Caki2 (cell line): ENCODE measurements around the gene SCRT2. TPM values are rescaled to one million over a fixed set of nuclear protein-coding genes. Genes with fewer than 3 reads are reported as not detected.
"Not testable (repeated sequence)": the region's sequence is repeated elsewhere in the genome, so short reads cannot be mapped to it uniquely, and the experiment has no call there.

ENCODE experiments used
- DNase-seq: peaks from one replicate; pipeline ENCODE4 v3.0.0-alpha.2; 2015; ENCODE audit warnings: low read depth
- in situ Hi-C: cut with HindIII; loops from 2 replicates; pipeline ENCODE4 v1.10.0; 2016; ENCODE audit warnings: low sequenced_read_pairs, low pct_unique_long_range_greater_than_20kb, mixed read lengths
- total RNA-seq: library from RNA; depleted of rRNA; stranded (reverse); fragments of >200 nt; shearing (Covaris generic); gene quantifications from 2 replicates; pipeline ENCODE4 v1.2.3, GENCODE V29; 2014; ENCODE audit warnings: low replicate concordance

The SCRT2 gene
- total RNA-seq, 1 experiment from 2014 or later, result not detected

DNA sequence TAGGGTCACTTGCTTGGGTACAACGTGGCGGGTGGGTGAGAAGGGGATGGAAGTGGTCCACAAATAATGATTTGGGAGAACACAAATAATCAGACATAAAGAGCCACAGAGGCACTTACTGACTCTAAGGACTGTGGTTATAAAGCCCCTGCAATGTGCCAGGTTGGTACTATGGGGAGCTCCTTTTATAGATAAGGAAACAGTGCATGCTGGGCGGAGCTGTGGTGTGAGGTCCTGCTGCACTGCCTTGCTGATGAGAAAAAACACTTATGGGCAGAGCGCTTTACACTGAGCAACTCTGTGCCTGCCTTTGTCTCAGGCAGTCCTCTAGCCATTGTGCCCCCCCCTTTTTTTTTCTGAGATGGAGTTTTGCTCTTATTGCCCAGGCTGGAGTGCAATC, 29.1 kb upstream of the SCRT2 start:
- in situ Hi-C loops, result no loop called here
- no peak for DNase-seq

DNA sequence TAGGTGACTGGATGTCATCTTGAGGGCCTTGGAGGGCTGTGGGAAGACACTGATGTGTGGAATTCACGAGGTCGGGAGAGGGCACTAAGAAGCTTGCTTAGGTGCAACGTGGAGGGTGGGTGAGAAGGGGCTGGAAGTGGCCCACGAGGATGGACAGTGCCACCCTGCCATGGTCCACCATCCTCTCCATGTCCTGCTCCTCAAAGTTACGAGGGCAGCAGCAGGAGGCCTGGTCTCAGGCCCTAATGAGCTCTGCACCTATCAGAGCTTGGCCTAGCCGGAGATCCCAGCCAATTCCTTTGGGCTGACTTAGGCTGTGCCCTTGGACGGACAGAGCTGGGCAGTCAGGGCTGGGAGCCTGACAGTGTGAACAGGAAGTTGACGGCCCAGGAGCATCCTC, 27.8 kb upstream of the SCRT2 start:
- no peak for DNase-seq
- in situ Hi-C loops, result no loop called here

- in situ Hi-C loops, result no loop called here
- DNase-seq, result no peak
These were observed 27.4 kb upstream of the SCRT2 start for GRCh38 chr20:703006-703405.

DNA sequence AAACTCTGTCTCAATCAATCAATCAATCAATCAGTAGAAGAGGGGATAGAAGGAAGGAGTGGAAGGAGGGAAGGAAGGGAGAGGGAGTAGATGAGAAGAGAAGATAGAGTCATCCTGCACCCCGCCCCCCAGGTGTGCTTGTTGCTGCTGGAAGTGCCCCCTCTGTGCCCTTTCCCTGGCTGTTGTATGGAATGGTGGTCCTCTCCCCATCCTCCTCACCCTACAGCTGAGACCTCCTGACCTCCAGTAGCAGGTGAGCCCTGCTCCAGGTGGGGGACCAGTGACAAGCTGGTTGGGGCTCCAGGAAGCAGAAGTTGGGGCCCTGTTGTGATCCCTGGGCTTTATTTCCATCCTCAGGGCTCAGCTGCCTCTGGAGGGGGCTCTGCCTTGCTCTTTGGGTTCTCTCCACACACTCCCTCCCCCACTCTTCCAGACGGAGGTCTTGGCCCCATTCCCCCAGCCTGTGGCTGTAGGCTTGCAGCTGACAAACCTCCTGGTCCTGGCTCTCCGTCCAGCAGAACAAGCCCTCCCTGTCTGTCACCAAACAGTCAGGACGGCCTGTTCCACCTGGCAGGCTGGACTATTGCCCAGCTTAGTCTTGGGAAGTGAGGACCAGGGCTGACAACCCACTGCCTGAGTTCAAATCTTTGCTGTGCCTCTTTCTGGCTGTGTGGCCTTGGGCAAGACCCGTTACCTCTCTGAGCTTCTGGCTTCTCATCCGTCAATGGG, 26.0 kb upstream of the SCRT2 start:
- in situ Hi-C loops, result no loop called here
- no peak for DNase-seq

GRCh38 chr20:699811-700338, 24.3 kb upstream of the SCRT2 start:
- DNase-seq, result no peak
- in situ Hi-C loops, result no loop called here

- in situ Hi-C loops, result no loop called here
- DNase-seq, result no peak
These were observed 23.7 kb upstream of the SCRT2 start for GRCh38 chr20:699342-699741.

GRCh38 chr20:698276-698675, 22.7 kb upstream of the SCRT2 start:
- DNase-seq, result no peak
- in situ Hi-C loops, result no loop called here

- DNase-seq, result no peak
- in situ Hi-C loops, result no loop called here
These were observed 22.2 kb upstream of the SCRT2 start for GRCh38 chr20:697826-698225.

DNA sequence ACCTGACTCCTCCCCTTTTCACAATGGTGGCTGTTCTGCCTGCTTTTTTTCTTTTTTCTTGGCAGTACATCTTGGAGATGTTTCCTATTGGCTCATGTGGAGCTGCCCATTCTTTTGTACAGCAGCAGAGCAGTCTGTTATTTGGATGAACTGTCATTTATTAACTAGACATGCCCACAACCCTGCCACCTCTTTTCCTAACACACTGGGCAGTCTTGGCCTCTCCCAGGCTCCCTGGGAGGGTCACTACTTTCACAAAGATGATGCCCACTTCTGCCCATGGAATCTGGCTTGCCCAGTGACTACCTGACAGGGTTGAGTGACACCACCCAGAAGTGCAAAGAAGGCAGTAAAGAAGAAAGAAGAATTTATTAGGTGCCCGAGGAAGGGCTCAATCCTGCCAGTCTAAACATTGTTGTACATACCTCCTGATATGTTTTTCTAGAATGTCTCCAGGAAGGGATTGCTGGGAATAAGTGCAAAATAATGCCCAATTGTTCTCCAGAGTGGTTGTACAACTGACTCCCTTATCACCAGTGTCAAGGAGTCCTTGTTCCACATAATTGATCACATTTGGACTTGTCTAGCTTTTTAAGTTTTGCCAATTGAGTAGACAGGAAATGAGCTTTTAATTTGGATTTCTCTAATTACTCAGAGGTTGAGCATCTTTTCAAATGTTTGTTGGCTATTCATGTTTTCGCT, 19.7 kb upstream of the SCRT2 start:
- in situ Hi-C loops, result no loop called here
- DNase-seq, result peak; percentile 53

DNA sequence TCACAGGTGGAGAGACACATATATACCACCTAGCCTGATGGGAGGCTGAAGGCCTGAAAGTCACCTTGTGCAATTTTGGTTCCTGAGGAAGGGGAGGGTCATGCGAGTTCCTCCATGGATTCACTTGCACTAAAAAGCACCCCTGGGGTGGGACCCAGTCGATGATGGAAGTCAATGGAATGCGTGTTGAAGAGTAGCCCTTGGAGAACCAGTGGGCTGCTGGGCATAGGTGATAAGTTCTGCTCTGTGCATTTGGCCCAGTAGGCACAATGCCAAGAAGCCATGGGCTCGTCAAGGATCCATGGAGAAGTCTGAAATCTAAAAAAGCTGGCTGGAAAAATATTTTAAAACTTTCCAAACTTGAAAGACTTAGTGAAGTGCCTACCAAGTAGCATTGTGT, 18.9 kb upstream of the SCRT2 start:
- in situ Hi-C loops, result no loop called here
- no peak for DNase-seq

DNA sequence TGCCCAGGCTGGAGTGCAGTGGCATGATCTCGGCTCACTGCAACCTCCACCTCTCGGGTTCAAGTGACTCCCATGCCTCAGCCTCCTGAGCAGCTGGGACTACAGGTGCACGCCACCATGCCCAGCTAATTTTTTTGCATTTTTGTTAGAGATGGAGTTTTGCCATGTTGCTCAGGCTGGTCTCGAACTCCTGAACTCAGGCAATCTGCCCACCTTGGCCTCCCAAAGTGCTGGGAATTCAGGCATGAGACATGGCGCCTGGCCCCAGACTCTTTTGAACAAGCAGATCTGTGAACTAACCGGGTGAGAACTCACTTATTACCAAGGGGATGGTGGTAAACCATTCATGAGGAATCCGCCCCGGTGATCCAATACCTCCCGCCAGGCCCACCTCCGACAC, 18.2 kb upstream of the SCRT2 start:
- DNase-seq, in situ Hi-C loops: not testable (repeated sequence)

- in situ Hi-C loops, result no loop called here
- no peak for DNase-seq
These were observed 16.4 kb upstream of the SCRT2 start for GRCh38 chr20:692044-692443.

GRCh38 chr20:689947-690346, 14.3 kb upstream of the SCRT2 start:
- in situ Hi-C loops, result no loop called here
- DNase-seq, result no peak

DNA sequence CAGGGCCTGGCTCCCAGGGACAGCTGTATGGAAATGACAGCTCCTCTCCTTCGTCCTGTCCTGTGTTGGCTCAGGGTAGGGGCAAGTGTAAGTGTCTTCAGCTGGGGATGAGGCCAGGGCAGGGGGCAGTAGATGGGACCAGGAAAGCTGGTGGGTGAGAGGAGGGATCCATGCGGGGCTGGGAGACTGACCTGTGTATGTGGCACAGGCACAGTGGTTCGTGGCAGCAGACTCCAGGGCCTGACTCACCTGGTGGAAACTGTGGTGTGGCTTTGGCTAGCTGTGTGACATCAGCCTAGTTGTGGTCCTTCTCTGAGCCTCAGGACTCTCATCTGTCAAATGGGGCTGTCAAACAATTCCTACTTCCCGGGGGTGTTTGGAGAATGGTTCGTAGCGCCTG, 13.7 kb upstream of the SCRT2 start:
- DNase-seq, result no peak
- in situ Hi-C loops, result no loop called here

DNA sequence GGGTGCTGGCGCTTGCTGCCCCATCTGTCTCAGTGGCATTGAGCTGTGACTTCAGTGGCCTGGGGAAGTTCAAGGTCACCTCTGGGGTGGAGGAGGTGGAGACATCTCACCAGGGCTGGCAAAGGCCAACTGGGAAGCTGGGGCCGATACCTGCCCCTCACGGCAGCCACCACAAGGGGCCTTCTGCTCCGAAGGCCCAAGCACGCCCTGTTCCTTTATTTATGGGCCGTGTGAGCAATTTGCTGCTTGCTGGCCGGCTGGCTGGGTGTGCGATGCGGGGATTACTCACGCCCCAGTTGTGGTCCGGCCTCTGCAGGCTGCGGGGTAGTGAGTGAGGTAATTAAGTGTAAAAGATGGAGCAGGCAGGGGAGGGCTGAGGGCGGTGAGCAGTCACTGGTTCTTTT, 13.2 kb upstream of the SCRT2 start:
- DNase-seq, result no peak
- in situ Hi-C loops, result no loop called here

- in situ Hi-C loops, result no loop called here
- no peak for DNase-seq
These were observed 12.0 kb upstream of the SCRT2 start for GRCh38 chr20:687468-688203.

DNA sequence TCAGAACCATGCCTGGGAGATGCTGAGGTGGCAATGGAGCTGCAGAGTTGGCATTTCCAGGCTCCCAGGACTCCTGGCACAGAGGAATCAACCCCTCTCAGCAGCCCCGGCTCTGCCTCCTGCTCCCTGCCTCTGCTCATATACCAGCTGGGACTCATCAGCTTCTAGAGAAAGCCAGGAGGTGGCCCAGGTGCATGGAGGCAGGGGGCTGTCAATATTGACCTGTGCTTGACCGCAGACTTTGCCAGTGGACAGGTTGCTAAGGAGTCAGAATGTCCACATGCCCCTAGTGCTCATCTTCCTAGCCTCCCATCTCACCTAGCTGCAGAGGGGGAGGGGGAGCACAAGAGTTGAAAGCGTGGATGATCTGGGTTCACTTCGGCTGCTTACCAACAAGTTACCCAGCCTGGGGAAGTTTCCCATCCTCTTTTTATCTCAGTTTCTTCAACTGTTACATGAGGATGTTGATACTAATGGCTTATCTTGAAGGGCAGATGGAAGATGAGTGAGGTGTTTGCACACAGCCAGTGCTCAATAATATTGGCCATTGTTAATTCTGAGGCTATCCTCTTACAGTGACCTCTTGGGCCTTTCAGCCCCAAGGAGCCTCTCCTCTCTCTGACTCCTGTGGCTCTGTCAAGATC, 9.2 kb upstream of the SCRT2 start:
- in situ Hi-C loops, result no loop called here
- DNase-seq, result no peak

DNA sequence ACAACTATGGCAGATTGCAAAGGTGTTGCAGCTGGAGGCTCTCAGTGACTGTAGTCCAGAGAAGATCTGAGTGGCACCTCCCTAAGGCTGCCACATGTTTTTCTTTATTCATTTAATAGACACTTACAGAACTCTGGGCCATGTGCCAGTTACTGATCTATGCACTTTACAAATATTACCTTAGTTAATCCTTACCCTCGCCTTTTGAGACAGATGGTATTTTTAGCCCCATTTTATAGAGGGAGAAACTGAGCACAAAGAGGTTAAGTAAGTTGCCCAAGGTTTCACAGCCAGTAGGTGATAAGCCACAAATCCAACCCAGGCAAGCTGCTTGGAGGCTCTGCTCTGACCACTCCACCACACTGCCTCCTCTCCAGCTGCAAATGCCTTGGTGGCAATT, 6.5 kb upstream of the SCRT2 start:
- no peak for DNase-seq
- in situ Hi-C loops, result no loop called here
